ENCODE measurements around the gene ZDHHC21. TPM values are rescaled to one million over a fixed set of nuclear protein-coding genes. Genes with fewer than 3 reads are reported as not detected.

Gene ZDHHC21
- polyA plus RNA-seq, 2 of the 4 experiments (the other 2 are of a cell fraction) = 3.7 to 9.1 TPM

DNA sequence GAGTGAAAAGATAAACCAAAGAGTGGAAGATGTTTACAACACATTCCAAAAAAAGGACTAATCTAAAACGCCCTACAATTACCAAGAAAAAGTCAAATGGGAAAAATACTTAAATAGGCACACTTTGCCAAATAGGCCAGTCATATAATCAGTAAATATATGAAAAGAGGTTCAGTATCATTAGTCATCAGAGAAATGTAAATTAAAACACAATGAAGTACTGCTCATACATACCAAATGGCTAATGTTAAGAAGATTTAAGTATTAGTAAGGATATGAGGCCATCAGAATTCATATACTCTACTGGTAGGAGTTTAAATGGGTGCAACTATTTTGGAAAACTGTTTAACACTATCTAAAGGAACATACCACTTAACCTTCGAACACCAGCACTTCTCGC is 47.6 kb downstream of the ZDHHC21 start (continued):
- TF ChIP-seq EHMT2 (IDR thresholded peaks at IDR 0.05; ENCODE audit: low read depth) (no peak), ZNF302 (CRISPR knock-in tag; IDR thresholded peaks at IDR 0.05) (no peak), FOSL2 (IDR thresholded peaks at IDR 0.05) (no peak), FOSL2 (CRISPR knock-in tag; IDR thresholded peaks at IDR 0.05) (no peak), HDAC2 (IDR thresholded peaks at IDR 0.05) (no peak)
- TF ChIP-seq, protein P1, sequence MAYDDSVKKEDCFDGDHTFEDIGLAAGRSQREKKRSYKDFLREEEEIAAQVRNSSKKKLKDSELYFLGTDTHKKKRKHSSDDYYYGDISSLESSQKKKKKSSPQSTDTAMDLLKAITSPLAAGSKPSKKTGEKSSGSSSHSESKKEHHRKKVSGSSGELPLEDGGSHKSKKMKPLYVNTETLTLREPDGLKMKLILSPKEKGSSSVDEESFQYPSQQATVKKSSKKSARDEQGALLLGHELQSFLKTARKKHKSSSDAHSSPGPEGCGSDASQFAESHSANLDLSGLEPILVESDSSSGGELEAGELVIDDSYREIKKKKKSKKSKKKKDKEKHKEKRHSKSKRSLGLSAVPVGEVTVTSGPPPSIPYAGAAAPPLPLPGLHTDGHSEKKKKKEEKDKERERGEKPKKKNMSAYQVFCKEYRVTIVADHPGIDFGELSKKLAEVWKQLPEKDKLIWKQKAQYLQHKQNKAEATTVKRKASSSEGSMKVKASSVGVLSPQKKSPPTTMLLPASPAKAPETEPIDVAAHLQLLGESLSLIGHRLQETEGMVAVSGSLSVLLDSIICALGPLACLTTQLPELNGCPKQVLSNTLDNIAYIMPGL (CRISPR knock-in tag; IDR thresholded peaks at IDR 0.05; ENCODE audit: borderline replicate concordance) = no peak

DNA sequence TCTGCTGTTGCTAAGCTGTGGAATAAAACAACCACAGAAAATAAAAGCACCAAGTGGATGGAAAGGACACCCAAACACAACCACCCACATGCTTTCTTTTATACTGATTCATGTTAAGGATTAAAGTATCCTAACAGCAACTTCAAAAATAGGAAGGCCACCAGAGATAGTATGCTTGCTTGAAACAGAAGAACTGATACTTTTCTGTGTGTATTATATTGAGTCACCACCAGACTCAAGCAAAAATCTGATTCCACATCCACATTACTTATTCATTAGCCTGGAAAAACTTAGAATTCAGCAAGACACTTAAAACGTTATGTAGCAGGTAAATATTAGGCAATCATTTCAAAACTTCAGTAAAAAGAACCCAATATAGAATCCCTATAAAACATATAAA is 52.3 kb downstream of the ZDHHC21 start:
- DNase-seq (ENCODE audit: low read depth in 1 of 2, low spot score in 1 of 2) (no peak), FAIRE-seq (no peak), ATAC-seq (peak in 1 of 2 experiments; percentile 39; a peak in 2 of 6 replicates)
- ChIA-PET CTCF (interaction anchor here (0.7 to 1.4 kb wide), 2 partner anchors 12 to 24 kb away, joined by 3 to 4 read pairs; no protein-coding TSS in a partner anchor), POLR2A (no interaction called here)
- Histone ChIP-seq H3K27ac (peak overlapping the region in 1 of 2 experiments; percentile 44; a peak in 2 of 6 replicates), H3K9me3 (no peaks in the 10 kb centered on the region), H3K4me2 (peak overlapping the region; percentile 67), H3K4me1 (peaks cover 22% of the 10 kb centered on the region), H3K4me3 (no peak overlapping the region)
- 19% methylated on average over 1 of the region's 1 CpG for WGBS (ENCODE audit: missing lambda C conversion rate)
- TF ChIP-seq, protein P1 (CRISPR knock-in tag; IDR thresholded peaks at IDR 0.05; ENCODE audit: borderline replicate concordance) = no peak
- no peak for TF ChIP-seq RCOR1 (IDR thresholded peaks at IDR 0.05; ENCODE audit: low read depth, low read length)
- no peak for TF ChIP-seq CBX2 (IDR thresholded peaks at IDR 0.05; ENCODE audit: borderline replicate concordance, low read depth)
- TF ChIP-seq HEYL (CRISPR knock-in tag; IDR thresholded peaks at IDR 0.05) = no peak
- TF ChIP-seq HOXA7 (CRISPR knock-in tag; IDR thresholded peaks at IDR 0.05) = no peak
- no peak for TF ChIP-seq PHF8 (IDR thresholded peaks at IDR 0.05; ENCODE audit: borderline replicate concordance, low read depth)
- no peak for TF ChIP-seq ZFP36 (IDR thresholded peaks at IDR 0.05; ENCODE audit: borderline replicate concordance, partially characterized antibody)
- TF ChIP-seq KDM1A (IDR thresholded peaks at IDR 0.05; ENCODE audit: low read depth) = no peak
- TF ChIP-seq TP53 (CRISPR knock-in tag; IDR thresholded peaks at IDR 0.05) = no peak
- no peak for TF ChIP-seq POLR2AphosphoS2 (conservative IDR thresholded peaks at IDR 0.05; ENCODE audit: low read length)
- TF ChIP-seq, protein P2, sequence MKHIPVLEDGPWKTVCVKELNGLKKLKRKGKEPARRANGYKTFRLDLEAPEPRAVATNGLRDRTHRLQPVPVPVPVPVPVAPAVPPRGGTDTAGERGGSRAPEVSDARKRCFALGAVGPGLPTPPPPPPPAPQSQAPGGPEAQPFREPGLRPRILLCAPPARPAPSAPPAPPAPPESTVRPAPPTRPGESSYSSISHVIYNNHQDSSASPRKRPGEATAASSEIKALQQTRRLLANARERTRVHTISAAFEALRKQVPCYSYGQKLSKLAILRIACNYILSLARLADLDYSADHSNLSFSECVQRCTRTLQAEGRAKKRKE (CRISPR knock-in tag; IDR thresholded peaks at IDR 0.05; ENCODE audit: low read depth) = no peak
- TF ChIP-seq SREBF2 (IDR thresholded peaks at IDR 0.05) = no peak
- TF ChIP-seq, protein P3, sequence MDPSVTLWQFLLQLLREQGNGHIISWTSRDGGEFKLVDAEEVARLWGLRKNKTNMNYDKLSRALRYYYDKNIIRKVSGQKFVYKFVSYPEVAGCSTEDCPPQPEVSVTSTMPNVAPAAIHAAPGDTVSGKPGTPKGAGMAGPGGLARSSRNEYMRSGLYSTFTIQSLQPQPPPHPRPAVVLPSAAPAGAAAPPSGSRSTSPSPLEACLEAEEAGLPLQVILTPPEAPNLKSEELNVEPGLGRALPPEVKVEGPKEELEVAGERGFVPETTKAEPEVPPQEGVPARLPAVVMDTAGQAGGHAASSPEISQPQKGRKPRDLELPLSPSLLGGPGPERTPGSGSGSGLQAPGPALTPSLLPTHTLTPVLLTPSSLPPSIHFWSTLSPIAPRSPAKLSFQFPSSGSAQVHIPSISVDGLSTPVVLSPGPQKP (IDR thresholded peaks at IDR 0.05; ENCODE audit: low read depth, low read length) = no peak
- TF ChIP-seq JUNB (IDR thresholded peaks at IDR 0.05) = no peak
- no peak for TF ChIP-seq CEBPB (IDR thresholded peaks at IDR 0.05)
- TF ChIP-seq, protein P4, sequence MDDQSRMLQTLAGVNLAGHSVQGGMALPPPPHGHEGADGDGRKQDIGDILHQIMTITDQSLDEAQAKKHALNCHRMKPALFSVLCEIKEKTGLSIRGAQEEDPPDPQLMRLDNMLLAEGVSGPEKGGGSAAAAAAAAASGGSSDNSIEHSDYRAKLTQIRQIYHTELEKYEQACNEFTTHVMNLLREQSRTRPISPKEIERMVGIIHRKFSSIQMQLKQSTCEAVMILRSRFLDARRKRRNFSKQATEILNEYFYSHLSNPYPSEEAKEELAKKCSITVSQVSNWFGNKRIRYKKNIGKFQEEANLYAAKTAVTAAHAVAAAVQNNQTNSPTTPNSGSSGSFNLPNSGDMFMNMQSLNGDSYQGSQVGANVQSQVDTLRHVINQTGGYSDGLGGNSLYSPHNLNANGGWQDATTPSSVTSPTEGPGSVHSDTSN (IDR thresholded peaks at IDR 0.05) = no peak
- TF ChIP-seq FOXS1 (CRISPR knock-in tag; IDR thresholded peaks at IDR 0.05) = no peak

All from A549 (cell line).